ENCODE results near the gene LAMA4. TPM values are rescaled to one million over a fixed set of nuclear protein-coding genes. Genes with fewer than 3 reads are reported as not detected.

Gene LAMA4
- total RNA-seq, 4 donors from 2014 or later, result 107 to 329 (median 271) TPM

- Histone ChIP-seq H3K4me1 (peaks cover 7 to 13% of the 10 kb centered on the region in 2 donors), H3K9me3 (no peaks in the 10 kb centered on the region), H3K4me3 (no peak overlapping the region), H3K27ac (no peak overlapping the region), H3K27me3 (no peaks in the 10 kb centered on the region), H3K36me3 (no peaks in the 10 kb centered on the region)
- no peak for DNase-seq
- intact Hi-C loops (cut with DNase I; ENCODE audit: low total_unique reads), result no loop called here
- TF ChIP-seq POLR2A (IDR thresholded peaks at IDR 0.05), result no peak
- TF ChIP-seq CTCF (IDR thresholded peaks at IDR 0.05), result no peak
Measured at GRCh38 chr6:112283621-112284020, 29.3 kb upstream of the LAMA4 start.

- H3K9me3 ChIP-seq, result no peaks in the 10 kb centered on the region
- peak; percentile 65 to 72 for DNase-seq
- H3K36me3 ChIP-seq, result no peaks in the 10 kb centered on the region
- TF ChIP-seq POLR2A (IDR thresholded peaks at IDR 0.05), result no peak
- TF ChIP-seq CTCF (IDR thresholded peaks at IDR 0.05), result peak in 1 of 4 experiments; percentile 51
- H3K4me1 ChIP-seq, result peaks cover 7 to 13% of the 10 kb centered on the region in 2 donors
- intact Hi-C loops (cut with DNase I; ENCODE audit: low total_unique reads), result no loop called here
- no peak overlapping the region for H3K4me3 ChIP-seq
- no peaks in the 10 kb centered on the region for H3K27me3 ChIP-seq
- H3K27ac ChIP-seq, result peak overlapping the region; percentile 58 to 71
Measured at GRCh38 chr6:112281821-112282615, 27.7 kb upstream of the LAMA4 start.

- Histone ChIP-seq H3K36me3 (no peaks in the 10 kb centered on the region), H3K27ac (peak overlapping the region; percentile 58 to 71)
Measured at GRCh38 chr6:112279031-112279935, 24.9 kb upstream of the LAMA4 start.

GRCh38 chr6:112275365-112275764, 21.0 kb upstream of the LAMA4 start:
- no peak for TF ChIP-seq CTCF (IDR thresholded peaks at IDR 0.05)
- TF ChIP-seq POLR2A (IDR thresholded peaks at IDR 0.05), result no peak
- H3K27ac ChIP-seq, result no peak overlapping the region
- intact Hi-C loops (cut with DNase I; ENCODE audit: low total_unique reads), result no loop called here
- H3K4me3 ChIP-seq, result no peak overlapping the region
- H3K4me1 ChIP-seq, result peaks cover 4 to 13% of the 10 kb centered on the region in 2 donors
- H3K9me3 ChIP-seq, result no peaks in the 10 kb centered on the region
- no peaks in the 10 kb centered on the region for H3K36me3 ChIP-seq
- no peak for DNase-seq
- no peaks in the 10 kb centered on the region for H3K27me3 ChIP-seq

More at GRCh38 chr6:112279031-112279935, 24.9 kb upstream of the LAMA4 start:
- Histone ChIP-seq H3K27me3 (no peaks in the 10 kb centered on the region), H3K4me1 (peaks cover 7 to 13% of the 10 kb centered on the region in 2 donors), H3K9me3 (no peaks in the 10 kb centered on the region), H3K4me3 (no peak overlapping the region)
- intact Hi-C loops (cut with DNase I; ENCODE audit: low total_unique reads), result no loop called here
- TF ChIP-seq CTCF (IDR thresholded peaks at IDR 0.05) (no peak), POLR2A (IDR thresholded peaks at IDR 0.05) (no peak)
- no peak for DNase-seq

All from uterus (tissue), 4 donors.